ENCODE data around the gene DUSP22.

The DUSP22 gene

GRCh38 chr6:259316-259715 is 33.0 kb upstream of the DUSP22 start:
- TF ChIP-seq CTCF (IDR thresholded peaks at IDR 0.05; ENCODE audit: low read depth, low read length, missing control alignments): no peak
- no peak overlapping the region for H3K4me3 ChIP-seq (replicated peaks; ENCODE audit: low read depth, low read length)
- DNase-seq (ENCODE audit: extremely low read depth, low read depth): no peak

GRCh38 chr6:259901-260508 is 32.3 kb upstream of the DUSP22 start:
- DNase-seq (ENCODE audit: extremely low read depth, low read depth): no peak
- no peak for TF ChIP-seq CTCF (IDR thresholded peaks at IDR 0.05; ENCODE audit: low read depth, low read length, missing control alignments)
- no peak overlapping the region for H3K4me3 ChIP-seq (replicated peaks; ENCODE audit: low read depth, low read length)

GRCh38 chr6:264626-265025 is 27.7 kb upstream of the DUSP22 start:
- TF ChIP-seq CTCF (IDR thresholded peaks at IDR 0.05; ENCODE audit: low read depth, low read length, missing control alignments): no peak
- H3K4me3 ChIP-seq (replicated peaks; ENCODE audit: low read depth, low read length): no peak overlapping the region
- DNase-seq (ENCODE audit: extremely low read depth, low read depth): no peak

GRCh38 chr6:268394-268935 is 23.8 kb upstream of the DUSP22 start:
- no peak for DNase-seq (ENCODE audit: extremely low read depth, low read depth)
- no peak for TF ChIP-seq CTCF (IDR thresholded peaks at IDR 0.05; ENCODE audit: low read depth, low read length, missing control alignments)
- no peak overlapping the region for H3K4me3 ChIP-seq (replicated peaks; ENCODE audit: low read depth, low read length)

DNA sequence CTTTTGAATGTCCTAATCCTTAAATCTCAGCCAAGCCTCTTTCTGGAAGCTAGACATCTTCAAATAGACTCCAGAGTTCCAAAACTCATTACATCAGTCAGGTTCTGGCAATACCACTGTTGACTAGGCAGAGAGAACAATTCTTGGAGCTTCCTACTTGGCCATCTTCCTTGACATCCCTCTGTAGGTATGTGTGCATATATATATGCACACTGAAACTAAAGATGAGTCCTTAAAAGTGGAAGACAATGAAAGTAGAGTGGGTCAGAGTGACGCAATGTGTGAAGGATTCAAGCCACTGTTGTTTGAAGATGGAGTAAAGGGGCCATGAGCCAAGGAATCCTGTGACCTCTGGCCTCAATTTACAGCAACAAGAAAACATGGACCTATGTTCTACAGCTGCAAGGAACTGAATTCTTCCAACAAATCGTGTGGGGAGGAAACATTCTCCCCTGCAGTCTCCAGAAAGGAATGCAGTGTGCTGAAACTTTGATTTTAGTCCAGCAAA is 18.7 kb upstream of the DUSP22 start:
- TF ChIP-seq CTCF (IDR thresholded peaks at IDR 0.05; ENCODE audit: low read depth, low read length, missing control alignments): no peak
- H3K4me3 ChIP-seq (replicated peaks; ENCODE audit: low read depth, low read length): no peak overlapping the region
- no peak for DNase-seq (ENCODE audit: extremely low read depth, low read depth)

DNA sequence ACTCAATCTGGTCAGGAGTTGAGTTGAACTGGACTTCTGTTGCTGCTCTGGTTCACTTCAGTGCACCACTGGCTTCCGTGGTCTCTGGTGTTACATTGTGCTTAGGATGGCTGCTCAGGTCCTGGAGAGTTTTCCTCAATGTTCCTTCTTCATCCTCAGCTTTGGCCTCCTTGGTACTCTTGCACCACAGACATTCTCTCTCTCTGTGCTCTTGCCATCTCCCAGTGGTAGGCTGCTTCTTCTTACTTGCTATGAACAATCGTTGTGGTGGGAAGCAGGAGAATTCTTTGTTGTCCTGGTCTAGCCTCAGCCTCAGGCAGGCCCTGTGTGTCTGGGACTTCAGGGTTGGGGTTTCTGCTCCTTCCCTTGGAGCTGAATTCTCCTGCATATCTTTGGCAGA is 14.5 kb upstream of the DUSP22 start:
- H3K4me3 ChIP-seq (replicated peaks; ENCODE audit: low read depth, low read length): no peak overlapping the region
- TF ChIP-seq CTCF (IDR thresholded peaks at IDR 0.05; ENCODE audit: low read depth, low read length, missing control alignments): no peak
- DNase-seq (ENCODE audit: extremely low read depth, low read depth): no peak

- no peak overlapping the region for H3K4me3 ChIP-seq (replicated peaks; ENCODE audit: low read depth, low read length)
- TF ChIP-seq CTCF (IDR thresholded peaks at IDR 0.05; ENCODE audit: low read depth, low read length, missing control alignments): no peak
- no peak for DNase-seq (ENCODE audit: extremely low read depth, low read depth)
These were observed 13.8 kb upstream of the DUSP22 start for GRCh38 chr6:278494-278893.

All from HFF-Myc (cell line).